Activated CD4-positive, alpha-beta T cell treated with anti-CD3 and anti-CD28 coated beads for 4 hours (primary cell): ENCODE data around the gene ZNF319.
A peak's percentile ranks its signal among the peaks of the same experiment; 100 is the strongest.

ENCODE experiments used
- DNase-seq, 2 donors: peaks; one replicate each; pipeline ENCODE4 v3.0.0-alpha.2; 2020

ZNF319 gene

GRCh38 chr16:57999971-58000705, at the start of gene ZNF319:
TSS of gene ZNF319 (minus strand) at chr16:58000672. CDS start at chr16:57998265, 2,407 bp downstream.
- peak in 1 of 2 donors; percentile 13 for DNase-seq

- no peak for DNase-seq
Measured at GRCh38 chr16:58049232-58050185, 49.0 kb upstream of the ZNF319 start.

- DNase-seq, result no peak
Measured at GRCh38 chr16:58048494-58049231, 48.2 kb upstream of the ZNF319 start.

- DNase-seq, result no peak
Measured at GRCh38 chr16:58047557-58048348, 47.3 kb upstream of the ZNF319 start.

GRCh38 chr16:58046936-58047335, 46.5 kb upstream of the ZNF319 start:
- DNase-seq, result no peak

- no peak for DNase-seq
Measured at GRCh38 chr16:58046054-58046881, 45.8 kb upstream of the ZNF319 start.

- no peak for DNase-seq
Measured at GRCh38 chr16:58045096-58045495, 44.6 kb upstream of the ZNF319 start.

GRCh38 chr16:58044266-58045019, 44.0 kb upstream of the ZNF319 start:
- no peak for DNase-seq

GRCh38 chr16:58043571-58044155, 43.2 kb upstream of the ZNF319 start:
- DNase-seq, result no peak

- no peak for DNase-seq
Measured at GRCh38 chr16:58042886-58043515, 42.5 kb upstream of the ZNF319 start.

- no peak for DNase-seq
Measured at GRCh38 chr16:58042001-58042885, 41.8 kb upstream of the ZNF319 start.

- no peak for DNase-seq
Measured at GRCh38 chr16:58041628-58041955, 41.1 kb upstream of the ZNF319 start.

GRCh38 chr16:58040945-58041627, 40.6 kb upstream of the ZNF319 start:
- DNase-seq, result no peak

- no peak for DNase-seq
Measured at GRCh38 chr16:58040496-58040846, 40.0 kb upstream of the ZNF319 start.

- DNase-seq, result no peak
Measured at GRCh38 chr16:58039829-58040495, 39.5 kb upstream of the ZNF319 start.

GRCh38 chr16:58038219-58038641, 37.8 kb upstream of the ZNF319 start:
- no peak for DNase-seq

- no peak for DNase-seq
Measured at GRCh38 chr16:58037365-58038057, 37.0 kb upstream of the ZNF319 start.
